Muscle of leg (tissue), 11 donors: ENCODE results near the gene FCMR. TPM values are rescaled to one million over a fixed set of nuclear protein-coding genes. Genes with fewer than 3 reads are reported as not detected.
A peak's percentile ranks its signal among the peaks of the same experiment; 100 is the strongest.

Experiments
- DNase-seq: peaks from one replicate; pipeline ENCODE4 v3.0.0; 2013
- H3K27ac ChIP-seq: one replicate; pipeline ENCODE4 v1.5.1; 2013; ENCODE audit warnings: mild to moderate bottlenecking, low read length, control low read depth
- H3K27me3 ChIP-seq: one replicate; pipeline ENCODE4 v1.6.1; 2013; ENCODE audit warnings: low read length; ENCODE audit not compliant: control insufficient read depth, insufficient read depth
- H3K36me3 ChIP-seq: one replicate; pipeline ENCODE4 v1.6.1; 2013; ENCODE audit warnings: low read length; ENCODE audit not compliant: control insufficient read depth, insufficient read depth
- H3K4me1 ChIP-seq: one replicate; pipeline ENCODE4 v1.6.1; 2013; ENCODE audit warnings: low read length; ENCODE audit not compliant: control insufficient read depth, insufficient read depth
- H3K4me3 ChIP-seq: one replicate; pipeline ENCODE4 v1.5.1; 2013; ENCODE audit warnings: low read length, control low read depth
- H3K9me3 ChIP-seq: replicated peaks from 2 replicates; pipeline ENCODE4 v1.6.1; 2013; ENCODE audit warnings: low read depth, low read length; ENCODE audit not compliant: control insufficient read depth
- WGBS: methylation state at CpG from one replicate; pipeline ENCODE4 v1.1.5; 2013; ENCODE audit warnings: missing lambda C conversion rate; ENCODE audit not compliant: insufficient coverage; 5-methylcytosine and 5-hydroxymethylcytosine counted together
- polyA plus RNA-seq, 8 donors: library from polyadenylated mRNA; unstranded; fragments of 120-200 nt; gene quantifications; one replicate each; pipeline versions ENCODE4 v1.2.1 to v1.2.3, GENCODE V29; 2013; ENCODE audit warnings: inconsistent platforms in 1 of 8, low replicate concordance in 1 of 8; ENCODE audit not compliant: insufficient read length in 8 of 8, insufficient read depth in 1 of 8
- total RNA-seq: library from RNA; stranded (reverse); fragments of 120-200 nt; gene quantifications from one replicate; pipeline ENCODE4 v1.2.4, GENCODE V29; 2013

FCMR gene
- total and polyA plus RNA-seq, 9 donors: 0.58 to 2.2 (median 1.4) TPM

- Histone ChIP-seq H3K27ac (no peak overlapping the region), H3K4me3 (no peak overlapping the region), H3K9me3 (no peaks in the 10 kb centered on the region), H3K4me1 (no peaks in the 10 kb centered on the region), H3K36me3 (no peaks in the 10 kb centered on the region), H3K27me3 (peaks cover 25% of the 10 kb centered on the region)
- no peak for DNase-seq
- 76% methylated on average over 4 of the region's 6 CpGs for WGBS
Observed at GRCh38 chr1:206901944-206902343, 19.8 kb downstream of the FCMR start.

- Histone ChIP-seq H3K4me3 (no peak overlapping the region), H3K27me3 (peaks cover 21% of the 10 kb centered on the region), H3K4me1 (no peaks in the 10 kb centered on the region), H3K36me3 (no peaks in the 10 kb centered on the region), H3K9me3 (no peaks in the 10 kb centered on the region), H3K27ac (no peak overlapping the region)
- no peak for DNase-seq
- 64% methylated on average over 6 of the region's 7 CpGs for WGBS
Observed at GRCh38 chr1:206900149-206900548, 21.6 kb downstream of the FCMR start.

GRCh38 chr1:206899717-206900116 lies 22.0 kb downstream of the FCMR start:
- Histone ChIP-seq H3K27ac (no peak overlapping the region), H3K9me3 (no peaks in the 10 kb centered on the region), H3K4me1 (no peaks in the 10 kb centered on the region), H3K27me3 (peaks cover 17% of the 10 kb centered on the region), H3K36me3 (no peaks in the 10 kb centered on the region), H3K4me3 (no peak overlapping the region)
- DNase-seq: no peak
- WGBS: 75% methylated on average over 4 of the region's 5 CpGs

- H3K4me3 ChIP-seq: no peak overlapping the region
- 81% methylated on average over 7 of the region's 13 CpGs for WGBS
- H3K36me3 ChIP-seq: no peaks in the 10 kb centered on the region
Observed at GRCh38 chr1:206898915-206899431, 22.8 kb downstream of the FCMR start.

GRCh38 chr1:206898089-206898914 lies 23.4 kb downstream of the FCMR start:
- H3K27ac ChIP-seq: no peak overlapping the region
- peaks cover 16% of the 10 kb centered on the region for H3K27me3 ChIP-seq
- no peaks in the 10 kb centered on the region for H3K9me3 ChIP-seq
- WGBS: 67% methylated on average over 7 of the region's 11 CpGs
- DNase-seq: peak; percentile 29
- H3K36me3 ChIP-seq: no peaks in the 10 kb centered on the region
- no peak overlapping the region for H3K4me3 ChIP-seq
- H3K4me1 ChIP-seq: no peaks in the 10 kb centered on the region

More at GRCh38 chr1:206898915-206899431, 22.8 kb downstream of the FCMR start:
- no peak for DNase-seq
- H3K9me3 ChIP-seq: no peaks in the 10 kb centered on the region
- no peaks in the 10 kb centered on the region for H3K4me1 ChIP-seq
- H3K27ac ChIP-seq: no peak overlapping the region
- H3K27me3 ChIP-seq: peaks cover 16% of the 10 kb centered on the region

GRCh38 chr1:206897175-206897574 lies 24.6 kb downstream of the FCMR start, which contains the start of gene IL24:
Gene IL24 (plus strand): TSS chr1:206897443. CDS start chr1:206897833, 390 bp downstream.
- no peak for DNase-seq
- H3K9me3 ChIP-seq: no peaks in the 10 kb centered on the region
- H3K4me1 ChIP-seq: no peaks in the 10 kb centered on the region
- WGBS: no CpG with 5 or more reads among the region's 4 CpGs
- H3K27me3 ChIP-seq: peaks cover 13% of the 10 kb centered on the region
- no peak within 1 kb of the TSS for H3K4me3 ChIP-seq
- no peaks in the 10 kb centered on the region for H3K36me3 ChIP-seq
- H3K27ac ChIP-seq: no peak within 1 kb of the TSS

GRCh38 chr1:206896261-206896660 lies 25.5 kb downstream of the FCMR start:
- peaks cover 12% of the 10 kb centered on the region for H3K27me3 ChIP-seq
- no peak overlapping the region for H3K4me3 ChIP-seq
- no peaks in the 10 kb centered on the region for H3K9me3 ChIP-seq
- no peaks in the 10 kb centered on the region for H3K4me1 ChIP-seq
- no peak overlapping the region for H3K27ac ChIP-seq
- H3K36me3 ChIP-seq: no peaks in the 10 kb centered on the region
- DNase-seq: no peak
- WGBS: 36% methylated on average over 1 of the region's 3 CpGs

- DNase-seq: no peak
- H3K4me1 ChIP-seq: no peaks in the 10 kb centered on the region
- no peaks in the 10 kb centered on the region for H3K9me3 ChIP-seq
- no peak overlapping the region for H3K4me3 ChIP-seq
- H3K27ac ChIP-seq: no peak overlapping the region
- peaks cover 11% of the 10 kb centered on the region for H3K27me3 ChIP-seq
- H3K36me3 ChIP-seq: no peaks in the 10 kb centered on the region
- 27% methylated on average over 2 of the region's 3 CpGs for WGBS
Observed at GRCh38 chr1:206895837-206896242, 25.9 kb downstream of the FCMR start.

- Histone ChIP-seq H3K4me3 (no peak overlapping the region), H3K9me3 (no peaks in the 10 kb centered on the region), H3K27me3 (peaks cover 11% of the 10 kb centered on the region), H3K4me1 (no peaks in the 10 kb centered on the region), H3K27ac (no peak overlapping the region), H3K36me3 (no peaks in the 10 kb centered on the region)
- 53% methylated on average over 3 of the region's 3 CpGs for WGBS
- DNase-seq: no peak
Observed at GRCh38 chr1:206895325-206895724, 26.4 kb downstream of the FCMR start.

GRCh38 chr1:206893380-206893779 lies 28.4 kb downstream of the FCMR start:
- Histone ChIP-seq H3K9me3 (no peaks in the 10 kb centered on the region), H3K27ac (no peak overlapping the region), H3K27me3 (peaks cover 8% of the 10 kb centered on the region), H3K36me3 (no peaks in the 10 kb centered on the region), H3K4me1 (no peaks in the 10 kb centered on the region), H3K4me3 (no peak overlapping the region)
- no peak for DNase-seq
- 33% methylated on average over 1 of the region's 2 CpGs for WGBS
